Keratinocyte (primary cell): Measurements from ENCODE around the gene VWA5A.

Source experiments
- CTCF ChIP-seq, 3 experiments: IDR thresholded peaks in 1 of 3; conservative IDR thresholded peaks in 1 of 3; optimal IDR thresholded peaks in 1 of 3; 2 replicates in 2 of 3; 3 replicates in 1 of 3; pipeline versions ENCODE3 to v1.5.1; 2011; ENCODE audit warnings: low read length in 3 of 3, mild to moderate bottlenecking in 3 of 3, moderate library complexity in 2 of 3, control low read depth in 1 of 3, inconsistent platforms in 1 of 3; ENCODE audit not compliant: insufficient read depth in 2 of 3; ENCODE audit errors: extremely low read depth in 1 of 3
- EZH2 ChIP-seq: IDR thresholded peaks from one replicate; pipeline ENCODE4 v1.6.1; 2012; ENCODE audit warnings: inconsistent platforms, mild to moderate bottlenecking, low read length, moderate library complexity

DNA sequence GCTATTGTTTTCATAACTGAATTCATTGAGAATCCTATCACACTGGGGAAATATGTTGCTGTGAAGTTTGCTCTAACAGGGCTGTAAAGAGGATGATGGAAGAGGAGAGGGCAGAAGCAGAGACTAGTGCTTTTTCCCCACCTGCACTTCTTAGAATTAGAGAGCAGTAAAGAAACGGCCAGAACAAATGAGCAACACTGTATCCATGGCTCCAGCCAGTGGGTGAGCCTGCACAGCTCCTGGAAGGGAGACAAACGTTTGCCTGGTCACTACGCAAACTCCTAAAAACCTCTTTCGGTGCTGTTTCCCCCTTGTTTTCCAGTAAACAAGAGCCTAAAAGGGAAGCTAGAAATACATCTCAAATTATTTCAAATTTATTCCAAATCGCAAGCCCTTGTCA, 45.7 kb downstream of the VWA5A start:
- TF ChIP-seq CTCF (optimal IDR thresholded peaks at IDR 0.05 in 1 of 3, IDR thresholded peaks at IDR 0.05 in 1 of 3, conservative IDR thresholded peaks at IDR 0.05 in 1 of 3; ENCODE audit: extremely low read depth in 1 of 3, insufficient read depth in 2 of 3, low read length in 3 of 3) (no peak), EZH2 (no peak)
